HCT116 (cell line): ENCODE data around the gene APOH. TPM values are rescaled to one million over a fixed set of nuclear protein-coding genes. Genes with fewer than 3 reads are reported as not detected.
A peak's percentile ranks its signal among the peaks of the same experiment; 100 is the strongest.
"Not testable (repeated sequence)": the region's sequence is repeated elsewhere in the genome, so short reads cannot be mapped to it uniquely, and the experiment has no call there.

Source experiments
- ATAC-seq: fragments of 200-7000 bp; cut with Tn5 transposase; 2 replicates; pipeline ENCODE4 v1.9.1; 2020; ENCODE audit warnings: mild to moderate bottlenecking, moderate library complexity
- BruUV-seq: library from RNA; stranded (reverse); fragments of 400-500 nt; replicated peaks from 2 replicates; lab custom pipeline; 2021; lab: Mats Ljungman, UMichigan
- CTCF ChIA-PET: fragments of 300-600 bp; sonication (Branson Sonifier 250); formaldehyde crosslinking; loops from one replicate; lab custom pipeline; 2021; ENCODE audit warnings: antibody characterized with exemption; lab: Charles Lee
- POLR2A ChIA-PET: fragments of 300-600, 350-600 bp; sonication (Branson Sonifier 250); formaldehyde crosslinking; loops from one replicate; lab custom pipeline; 2021; ENCODE audit warnings: antibody characterized with exemption; lab: Charles Lee
- RAD21 ChIA-PET, 2 experiments: fragments of 300-600 bp; sonication (Branson Sonifier 250); formaldehyde crosslinking; loops; one replicate each; lab custom pipeline; 2023; ENCODE audit warnings: low total read pairs in 2 of 2; ENCODE audit not compliant: uncharacterized antibody in 2 of 2, unreplicated experiment in 2 of 2, low non-redundant PET in 1 of 2; lab: Charles Lee
- DNase-seq: peaks from one replicate; pipeline ENCODE4 v3.0.0-alpha.2; 2010; ENCODE audit warnings: low read depth, low spot score
- H2AFZ ChIP-seq: fragments of 200-600 bp; shearing (Covaris generic), sonication (generic); 2 replicates; pipeline ENCODE4 v1.6.1; 2017; ENCODE audit warnings: low read depth, mixed run types, mixed read lengths, antibody characterized with exemption, low read length; ENCODE audit not compliant: poor library complexity, severe bottlenecking
- H3K27ac ChIP-seq: 2 replicates; pipeline ENCODE4 v1.5.1; 2012; ENCODE audit warnings: low read depth, low read length
- H3K27me3 ChIP-seq: fragments of 200-600 bp; sonication (generic); 2 replicates; pipeline ENCODE4 v1.6.1; 2016; ENCODE audit warnings: mixed run types, low read length, mixed read lengths; ENCODE audit not compliant: insufficient read depth
- H3K36me3 ChIP-seq, 2 experiments: fragments of 200-500 bp in 1 of 2; fragments of 200-600 bp in 1 of 2; sonication (Bioruptor generic) in 1 of 2; sonication (generic) in 1 of 2; 2 replicates each; pipeline versions ENCODE4 v1.5.1 to v1.6.1; 2014 to 2016; ENCODE audit warnings: low read length in 2 of 2, inconsistent platforms in 1 of 2, mixed read lengths in 1 of 2, mixed run types in 1 of 2; ENCODE audit not compliant: insufficient read depth in 2 of 2, control insufficient read depth in 1 of 2
- H3K4me1 ChIP-seq, 2 experiments: fragments of 200-600 bp in 1 of 2; sonication (generic) in 1 of 2; 2 replicates each; pipeline versions ENCODE4 v1.5.1 to v1.6.1; 2012 to 2017; ENCODE audit warnings: low read length in 2 of 2, inconsistent platforms in 1 of 2, mild to moderate bottlenecking in 1 of 2, mixed read lengths in 1 of 2, mixed run types in 1 of 2, moderate library complexity in 1 of 2; ENCODE audit not compliant: insufficient read depth in 2 of 2, control insufficient read depth in 1 of 2
- H3K4me2 ChIP-seq: fragments of 200-600 bp; sonication (generic); 2 replicates; pipeline ENCODE4 v1.6.1; 2017; ENCODE audit warnings: mixed run types, low read length, mixed read lengths
- H3K4me3 ChIP-seq, 2 experiments: fragments of 200-600 bp in 1 of 2; sonication (generic) in 1 of 2; replicated peaks in 1 of 2; 2 replicates each; pipeline ENCODE4 v1.5.1; 2011 to 2016; ENCODE audit warnings: low read length in 2 of 2, control low read depth in 1 of 2, low read depth in 1 of 2, mild to moderate bottlenecking in 1 of 2, mixed read lengths in 1 of 2, mixed run types in 1 of 2
- H3K79me2 ChIP-seq: fragments of 200-600 bp; sonication (generic); 2 replicates; pipeline ENCODE4 v1.6.1; 2017; ENCODE audit warnings: mild to moderate bottlenecking, mixed run types, low read length, moderate library complexity, mixed read lengths; ENCODE audit not compliant: insufficient read depth
- H3K9ac ChIP-seq: fragments of 200-600 bp; sonication (generic); 2 replicates; pipeline ENCODE4 v1.6.1; 2016; ENCODE audit warnings: low read length, mixed read lengths
- H3K9me2 ChIP-seq: fragments of 200-600 bp; sonication (generic), shearing (Covaris generic); 2 replicates; pipeline ENCODE4 v1.6.1; 2017; ENCODE audit warnings: mixed run types, mild to moderate bottlenecking, moderate library complexity; ENCODE audit not compliant: insufficient read depth
- H3K9me3 ChIP-seq, 2 experiments: fragments of 200-500 bp in 1 of 2; fragments of 200-600 bp in 1 of 2; sonication (Bioruptor generic) in 1 of 2; sonication (generic) in 1 of 2; 2 replicates each; pipeline ENCODE4 v1.6.1; 2014 to 2017; ENCODE audit warnings: low read length in 2 of 2, mixed read lengths in 2 of 2, inconsistent platforms in 1 of 2, low read depth in 1 of 2, mild to moderate bottlenecking in 1 of 2, mixed run types in 1 of 2, moderate library complexity in 1 of 2; ENCODE audit not compliant: control insufficient read depth in 1 of 2, insufficient read depth in 1 of 2
- H4K20me1 ChIP-seq: fragments of 200-600 bp; sonication (generic), shearing (Covaris generic); 2 replicates; pipeline ENCODE4 v1.6.1; 2017; ENCODE audit warnings: mixed run types, mild to moderate bottlenecking, moderate library complexity; ENCODE audit not compliant: insufficient read depth
- CBX3 ChIP-seq: IDR thresholded peaks from 2 replicates; pipeline ENCODE4 v1.6.1; 2012; ENCODE audit warnings: low read depth
- CEBPB ChIP-seq: IDR thresholded peaks from 2 replicates; pipeline ENCODE4 v1.6.1; 2012; ENCODE audit warnings: low read depth
- ELF1 ChIP-seq: IDR thresholded peaks from 2 replicates; pipeline ENCODE4 v1.6.1; 2012; ENCODE audit warnings: low read depth, borderline replicate concordance
- JUND ChIP-seq: IDR thresholded peaks from 2 replicates; pipeline ENCODE4 v1.6.1; 2012
- POLR2A ChIP-seq: IDR thresholded peaks from 2 replicates; pipeline ENCODE4 v1.7.0; 2011; ENCODE audit warnings: borderline replicate concordance; ENCODE audit not compliant: insufficient read depth, insufficient read length; ENCODE audit errors: extremely low read depth
- POLR2AphosphoS5 ChIP-seq: IDR thresholded peaks from 2 replicates; pipeline ENCODE4 v1.6.1; 2011; ENCODE audit warnings: mild to moderate bottlenecking, low read depth, low read length, moderate library complexity
- RAD21 ChIP-seq: IDR thresholded peaks from 2 replicates; pipeline ENCODE4 v1.6.1; 2012; ENCODE audit warnings: low read depth, mild to moderate bottlenecking
- SP1 ChIP-seq: IDR thresholded peaks from 2 replicates; pipeline ENCODE4 v1.6.1; 2012; ENCODE audit warnings: low read depth
- SRF ChIP-seq: IDR thresholded peaks from 2 replicates; pipeline ENCODE4 v1.6.1; 2012; ENCODE audit warnings: low read depth
- TCF7L2 ChIP-seq: IDR thresholded peaks from 2 replicates; pipeline ENCODE4 v1.7.0; 2011; ENCODE audit warnings: borderline replicate concordance, inconsistent platforms; ENCODE audit not compliant: insufficient read depth, insufficient read length; ENCODE audit errors: extremely low read depth
- intact Hi-C: fragments of 100-400 bp; cut with micrococcal nuclease; formaldehyde crosslinking; loops from 2 replicates; pipeline ENCODE4 v1.10.0; 2022
- total RNA-seq: library from RNA; stranded (reverse); gene quantifications from one replicate; pipeline ENCODE4 v1.2.1, GENCODE V29; 2021; ENCODE audit not compliant: unreplicated experiment
- TF ChIP-seq, protein P1 (sequence below): IDR thresholded peaks from 2 replicates; pipeline ENCODE4 v1.6.1; 2012
- TF ChIP-seq, protein P2 (sequence below), 3 experiments: fragments of 200-600 bp in 1 of 3; sonication (generic) in 1 of 3; IDR thresholded peaks in 2 of 3; conservative IDR thresholded peaks in 1 of 3; 2 replicates each; pipeline ENCODE4 v1.5.1; 2012 to 2017; ENCODE audit warnings: low read depth in 2 of 3, low read length in 2 of 3, antibody characterized with exemption in 1 of 3, borderline replicate concordance in 1 of 3, control low read depth in 1 of 3, mild to moderate bottlenecking in 1 of 3, mixed read lengths in 1 of 3, mixed run types in 1 of 3, moderate library complexity in 1 of 3; ENCODE audit not compliant: insufficient read depth in 1 of 3
- TF ChIP-seq, protein P3 (sequence below): IDR thresholded peaks from 2 replicates; pipeline ENCODE4 v1.6.1; 2012; ENCODE audit warnings: low read depth

Gene APOH
- total RNA-seq, 1 experiment from 2014 or later: 1.7 TPM

DNA sequence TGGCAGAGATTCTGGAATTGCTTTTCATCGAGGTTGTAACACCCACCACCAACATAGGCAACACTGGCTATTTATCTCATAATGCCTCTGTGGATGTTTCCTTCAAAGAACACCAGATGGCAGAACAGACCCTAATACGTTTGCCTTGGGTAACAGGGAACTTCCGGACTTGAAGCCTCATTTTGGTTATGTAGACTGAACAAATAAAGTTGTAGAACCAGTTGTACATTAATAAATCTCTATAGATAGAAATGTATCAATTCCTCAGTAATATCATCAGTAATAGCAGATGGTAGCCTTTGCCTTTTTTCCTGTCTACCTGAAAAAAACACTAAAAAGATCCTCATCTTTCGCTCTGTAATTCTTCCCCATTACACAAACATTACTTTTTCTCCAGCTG lies 25.9 kb upstream of the APOH start:
- Histone ChIP-seq H3K4me3 (no peak overlapping the region), H3K27ac (no peak overlapping the region), H3K36me3 (no peaks in the 10 kb centered on the region), H4K20me1 (no peaks in the 10 kb centered on the region), H3K9me3 (no peaks in the 10 kb centered on the region), H3K27me3 (no peaks in the 10 kb centered on the region; the same call in 1 of the 2 replicates), H3K79me2 (no peaks in the 10 kb centered on the region), H3K4me1 (peaks cover 0 to 4% of the 10 kb centered on the region in 2 experiments; a peak in 1 of 4 replicates), H3K9me2 (no peaks in the 10 kb centered on the region), H3K4me2 (peak overlapping the region; percentile 22; the same call in 1 of the 2 replicates), H3K9ac (no peak overlapping the region), H2AFZ (peak overlapping the region; percentile 91)
- DNase-seq: peak; percentile 79
- peak; percentile 95 for ATAC-seq
- intact Hi-C loops: loop anchor here (1.0 kb wide), 4 partner anchors 171 to 418 kb away; no protein-coding TSS in a partner anchor
- ChIA-PET RAD21 (interaction anchor here (0.8 to 2.3 kb wide), 4 partner anchors 312 to 419 kb away, joined by 6 to 8 read pairs (median 6); no protein-coding TSS in a partner anchor), POLR2A (interaction anchor here (0.6 kb wide), 1 partner anchor 109 kb away, joined by 3 read pairs; no protein-coding TSS in a partner anchor), CTCF (interaction anchor here (0.7 to 2.6 kb wide), 11 partner anchors 22 to 619 kb away, joined by 3 to 17 read pairs (median 5); no protein-coding TSS in a partner anchor)
- TF ChIP-seq CEBPB (peak; percentile 10; the same call in 1 of the 2 replicates), CBX3 (peak; percentile 60; the same call in 1 of the 2 replicates), TCF7L2 (no peak), SP1 (no peak), POLR2AphosphoS5 (no peak), JUND (no peak), POLR2A (no peak), SRF (peak; percentile 59; the same call in 1 of the 2 replicates), ELF1 (peak; percentile 77), RAD21 (peak; percentile 99)
- TF ChIP-seq, protein P1, sequence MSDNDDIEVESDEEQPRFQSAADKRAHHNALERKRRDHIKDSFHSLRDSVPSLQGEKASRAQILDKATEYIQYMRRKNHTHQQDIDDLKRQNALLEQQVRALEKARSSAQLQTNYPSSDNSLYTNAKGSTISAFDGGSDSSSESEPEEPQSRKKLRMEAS: peak; percentile 20; the same call in 1 of the 2 replicates
- TF ChIP-seq, protein P2, sequence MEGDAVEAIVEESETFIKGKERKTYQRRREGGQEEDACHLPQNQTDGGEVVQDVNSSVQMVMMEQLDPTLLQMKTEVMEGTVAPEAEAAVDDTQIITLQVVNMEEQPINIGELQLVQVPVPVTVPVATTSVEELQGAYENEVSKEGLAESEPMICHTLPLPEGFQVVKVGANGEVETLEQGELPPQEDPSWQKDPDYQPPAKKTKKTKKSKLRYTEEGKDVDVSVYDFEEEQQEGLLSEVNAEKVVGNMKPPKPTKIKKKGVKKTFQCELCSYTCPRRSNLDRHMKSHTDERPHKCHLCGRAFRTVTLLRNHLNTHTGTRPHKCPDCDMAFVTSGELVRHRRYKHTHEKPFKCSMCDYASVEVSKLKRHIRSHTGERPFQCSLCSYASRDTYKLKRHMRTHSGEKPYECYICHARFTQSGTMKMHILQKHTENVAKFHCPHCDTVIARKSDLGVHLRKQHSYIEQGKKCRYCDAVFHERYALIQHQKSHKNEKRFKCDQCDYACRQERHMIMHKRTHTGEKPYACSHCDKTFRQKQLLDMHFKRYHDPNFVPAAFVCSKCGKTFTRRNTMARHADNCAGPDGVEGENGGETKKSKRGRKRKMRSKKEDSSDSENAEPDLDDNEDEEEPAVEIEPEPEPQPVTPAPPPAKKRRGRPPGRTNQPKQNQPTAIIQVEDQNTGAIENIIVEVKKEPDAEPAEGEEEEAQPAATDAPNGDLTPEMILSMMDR (IDR thresholded peaks at IDR 0.05 in 2 of 3, conservative IDR thresholded peaks at IDR 0.05 in 1 of 3; ENCODE audit: borderline replicate concordance in 1 of 3, insufficient read depth in 1 of 3, low read depth in 2 of 3, low read length in 2 of 3): peak; percentile 75 to 97 (median 91)
- TF ChIP-seq, protein P3, sequence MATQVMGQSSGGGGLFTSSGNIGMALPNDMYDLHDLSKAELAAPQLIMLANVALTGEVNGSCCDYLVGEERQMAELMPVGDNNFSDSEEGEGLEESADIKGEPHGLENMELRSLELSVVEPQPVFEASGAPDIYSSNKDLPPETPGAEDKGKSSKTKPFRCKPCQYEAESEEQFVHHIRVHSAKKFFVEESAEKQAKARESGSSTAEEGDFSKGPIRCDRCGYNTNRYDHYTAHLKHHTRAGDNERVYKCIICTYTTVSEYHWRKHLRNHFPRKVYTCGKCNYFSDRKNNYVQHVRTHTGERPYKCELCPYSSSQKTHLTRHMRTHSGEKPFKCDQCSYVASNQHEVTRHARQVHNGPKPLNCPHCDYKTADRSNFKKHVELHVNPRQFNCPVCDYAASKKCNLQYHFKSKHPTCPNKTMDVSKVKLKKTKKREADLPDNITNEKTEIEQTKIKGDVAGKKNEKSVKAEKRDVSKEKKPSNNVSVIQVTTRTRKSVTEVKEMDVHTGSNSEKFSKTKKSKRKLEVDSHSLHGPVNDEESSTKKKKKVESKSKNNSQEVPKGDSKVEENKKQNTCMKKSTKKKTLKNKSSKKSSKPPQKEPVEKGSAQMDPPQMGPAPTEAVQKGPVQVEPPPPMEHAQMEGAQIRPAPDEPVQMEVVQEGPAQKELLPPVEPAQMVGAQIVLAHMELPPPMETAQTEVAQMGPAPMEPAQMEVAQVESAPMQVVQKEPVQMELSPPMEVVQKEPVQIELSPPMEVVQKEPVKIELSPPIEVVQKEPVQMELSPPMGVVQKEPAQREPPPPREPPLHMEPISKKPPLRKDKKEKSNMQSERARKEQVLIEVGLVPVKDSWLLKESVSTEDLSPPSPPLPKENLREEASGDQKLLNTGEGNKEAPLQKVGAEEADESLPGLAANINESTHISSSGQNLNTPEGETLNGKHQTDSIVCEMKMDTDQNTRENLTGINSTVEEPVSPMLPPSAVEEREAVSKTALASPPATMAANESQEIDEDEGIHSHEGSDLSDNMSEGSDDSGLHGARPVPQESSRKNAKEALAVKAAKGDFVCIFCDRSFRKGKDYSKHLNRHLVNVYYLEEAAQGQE: no peak
- BruUV-seq: no TSS peak

DNA sequence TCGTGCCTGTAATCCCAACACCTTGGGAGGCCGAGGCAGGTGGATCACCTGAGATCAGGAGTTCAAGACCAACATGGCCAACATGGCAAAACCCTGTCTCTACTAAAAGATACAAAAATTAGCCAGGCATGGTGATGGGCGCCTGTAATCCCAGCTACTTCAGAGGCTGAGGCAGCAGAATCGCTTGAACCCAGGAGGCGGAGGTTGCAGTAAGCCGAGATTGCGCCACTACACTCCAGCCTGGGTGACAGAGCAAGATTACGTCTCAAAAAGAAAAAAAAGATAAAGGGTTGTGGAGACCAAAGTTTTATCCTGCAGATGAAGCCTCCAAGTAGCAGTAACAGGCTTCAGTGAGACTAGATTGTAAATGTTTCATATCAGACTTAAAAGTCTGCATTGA lies 24.2 kb upstream of the APOH start:
- H2AFZ ChIP-seq, H3K36me3 ChIP-seq, ATAC-seq, H3K27ac ChIP-seq, intact Hi-C loops, H3K79me2 ChIP-seq, H3K27me3 ChIP-seq, POLR2A ChIA-PET, H4K20me1 ChIP-seq, DNase-seq, H3K4me3 ChIP-seq, H3K9me2 ChIP-seq, H3K4me2 ChIP-seq, BruUV-seq, H3K9me3 ChIP-seq, RAD21 ChIA-PET, H3K9ac ChIP-seq, H3K4me1 ChIP-seq: not testable (repeated sequence)
- CTCF ChIA-PET: interaction anchor here (1.3 kb wide), 1 partner anchor 372 kb away, joined by 4 read pairs; no protein-coding TSS in a partner anchor
